PC-9 (cell line): ENCODE results near the gene GAS2L1. TPM values are rescaled to one million over a fixed set of nuclear protein-coding genes. Genes with fewer than 3 reads are reported as not detected.

ENCODE experiments used
- BruUV-seq: library from RNA; stranded (reverse); fragments of 400-500 nt; replicated peaks from 2 replicates; lab custom pipeline; 2021; lab: Mats Ljungman, UMichigan
- CTCF ChIA-PET: fragments of 300-600 bp; sonication (Branson Sonifier 250); formaldehyde crosslinking; loops from one replicate; lab custom pipeline; 2022; ENCODE audit warnings: antibody characterized with exemption; lab: Charles Lee
- POLR2A ChIA-PET: fragments of 300-600 bp; sonication (Branson Sonifier 250); formaldehyde crosslinking; loops from one replicate; lab custom pipeline; 2022; ENCODE audit warnings: antibody characterized with exemption; ENCODE audit not compliant: unreplicated experiment; lab: Charles Lee
- DNase-seq, 2 experiments: peaks; one replicate each; pipeline versions ENCODE4 v3.0.0 to v3.0.0-alpha.2; 2015 to 2022; ENCODE audit warnings: mixed read lengths in 1 of 2
- H2AFZ ChIP-seq: fragments of 200-600 bp; sonication (generic); 2 replicates; pipeline ENCODE4 v1.8.1; 2017; ENCODE audit warnings: antibody characterized with exemption
- H3F3A ChIP-seq: fragments of 200-600 bp; sonication (generic); 2 replicates; pipeline ENCODE4 v1.8.1; 2017; ENCODE audit warnings: antibody characterized with exemption, mild to moderate bottlenecking, low read depth; ENCODE audit not compliant: insufficient read depth
- H3K27ac ChIP-seq: fragments of 200-600 bp; sonication (generic); 2 replicates; pipeline ENCODE4 v1.6.1; 2016; ENCODE audit warnings: mixed run types
- H3K27me3 ChIP-seq: fragments of 200-600 bp; sonication (generic); 2 replicates; pipeline ENCODE4 v1.6.1; 2016; ENCODE audit warnings: low read depth, mixed run types; ENCODE audit not compliant: insufficient read depth
- H3K36me3 ChIP-seq: fragments of 200-600 bp; sonication (generic); 2 replicates; pipeline ENCODE4 v1.6.1; 2016; ENCODE audit warnings: low read depth, mixed run types
- H3K4me1 ChIP-seq: fragments of 200-600 bp; sonication (generic); replicated peaks from 2 replicates; pipeline ENCODE4 v1.6.1; 2016; ENCODE audit warnings: mixed run types; ENCODE audit not compliant: insufficient read depth
- H3K4me2 ChIP-seq: fragments of 200-600 bp; sonication (generic); 2 replicates; pipeline ENCODE4 v1.6.1; 2017; ENCODE audit warnings: mixed run types
- H3K4me3 ChIP-seq: fragments of 200-600 bp; sonication (generic); 2 replicates; pipeline ENCODE4 v1.6.1; 2016; ENCODE audit warnings: mixed run types
- H3K79me2 ChIP-seq: fragments of 200-600 bp; sonication (generic); 2 replicates; pipeline ENCODE4 v1.6.1; 2017; ENCODE audit warnings: low read depth, mixed run types
- H3K9me2 ChIP-seq: fragments of 200-600 bp; sonication (generic); 2 replicates; pipeline ENCODE4 v1.8.1; 2017; ENCODE audit warnings: mild to moderate bottlenecking; ENCODE audit not compliant: insufficient read depth
- H3K9me3 ChIP-seq: fragments of 200-600 bp; sonication (generic); 2 replicates; pipeline ENCODE4 v1.8.1; 2016; ENCODE audit warnings: low read depth; ENCODE audit not compliant: insufficient read depth
- H4K20me1 ChIP-seq: fragments of 200-600 bp; sonication (generic); 2 replicates; pipeline ENCODE4 v1.8.1; 2017; ENCODE audit not compliant: insufficient read depth
- CTCF ChIP-seq: fragments of 200-600 bp; sonication (generic); conservative IDR thresholded peaks from 2 replicates; pipeline ENCODE4 v1.6.1; 2017; ENCODE audit warnings: mixed run types, antibody characterized with exemption, mild to moderate bottlenecking, moderate library complexity
- EZH2 ChIP-seq: fragments of 200-600 bp; sonication (generic); IDR thresholded peaks from 2 replicates; pipeline ENCODE4 v1.8.0; 2017; ENCODE audit warnings: antibody characterized with exemption, low read depth
- intact Hi-C: fragments of 100-400 bp; cut with micrococcal nuclease; formaldehyde crosslinking; loops from one replicate; pipeline ENCODE4 v1.10.0; 2022; ENCODE audit not compliant: unreplicated experiment
- total RNA-seq: library from RNA; stranded (reverse); gene quantifications from 2 replicates; pipeline ENCODE4 v1.2.3, GENCODE V29; 2021

The GAS2L1 gene
- total RNA-seq, 1 experiment from 2014 or later = 15.2 TPM

GRCh38 chr22:29268511-29269229, 37.8 kb upstream of the GAS2L1 start:
- Histone ChIP-seq H3K36me3 (peaks cover 48% of the 10 kb centered on the region), H3F3A (peaks cover 28% of the 10 kb centered on the region), H3K4me1 (peaks cover 32% of the 10 kb centered on the region), H3K4me2 (peak overlapping the region; percentile 99), H3K27ac (peak overlapping the region; percentile 94), H4K20me1 (peaks cover 49% of the 10 kb centered on the region), H2AFZ (peak overlapping the region; percentile 82; the same call in 1 of the 2 replicates), H3K4me3 (peak overlapping the region; percentile 88), H3K9me3 (no peaks in the 10 kb centered on the region), H3K27me3 (no peaks in the 10 kb centered on the region), H3K9me2 (no peaks in the 10 kb centered on the region), H3K79me2 (peaks cover 76% of the 10 kb centered on the region)
- no TSS peak for BruUV-seq
- TF ChIP-seq CTCF (no peak), EZH2 (no peak)
- ChIA-PET CTCF (no interaction called here), POLR2A (interaction anchor here (0.6 to 0.7 kb wide), 2 partner anchors 366 to 440 kb away, joined by 3 to 4 read pairs; no protein-coding TSS in a partner anchor)
- peak; percentile 32 to 51 for DNase-seq
- intact Hi-C loops = no loop called here

GRCh38 chr22:29269230-29269604, 37.2 kb upstream of the GAS2L1 start:
- TF ChIP-seq EZH2 (no peak), CTCF (no peak)
- Histone ChIP-seq H3K4me1 (peaks cover 32% of the 10 kb centered on the region), H3K9me3 (no peaks in the 10 kb centered on the region), H2AFZ (no peak overlapping the region), H3F3A (peaks cover 33% of the 10 kb centered on the region), H3K79me2 (peaks cover 82% of the 10 kb centered on the region), H3K27me3 (no peaks in the 10 kb centered on the region), H3K27ac (peak overlapping the region; percentile 94), H3K9me2 (no peaks in the 10 kb centered on the region), H4K20me1 (peaks cover 54% of the 10 kb centered on the region), H3K36me3 (peaks cover 53% of the 10 kb centered on the region), H3K4me2 (peak overlapping the region; percentile 99), H3K4me3 (peak overlapping the region; percentile 88)
- ChIA-PET CTCF (no interaction called here), POLR2A (no interaction called here)
- TSS peak; percentile 40 for BruUV-seq
- no peak for DNase-seq
- intact Hi-C loops = no loop called here

- Histone ChIP-seq H3K4me3 (peak overlapping the region; percentile 88), H3K4me2 (peak overlapping the region; percentile 99), H3K9me3 (no peaks in the 10 kb centered on the region), H3K79me2 (peaks cover 88% of the 10 kb centered on the region), H4K20me1 (peaks cover 61% of the 10 kb centered on the region), H3K4me1 (peaks cover 32% of the 10 kb centered on the region), H3F3A (peaks cover 40% of the 10 kb centered on the region), H3K36me3 (peaks cover 58% of the 10 kb centered on the region), H3K27me3 (no peaks in the 10 kb centered on the region), H3K9me2 (no peaks in the 10 kb centered on the region), H2AFZ (no peak overlapping the region), H3K27ac (peak overlapping the region; percentile 94)
- intact Hi-C loops = no loop called here
- CTCF ChIA-PET = no interaction called here
- no peak for TF ChIP-seq CTCF
- no peak for TF ChIP-seq EZH2
- POLR2A ChIA-PET = interaction anchor here (0.5 kb wide), 1 partner anchor 1578 kb away, joined by 3 read pairs; no protein-coding TSS in a partner anchor
- no peak for DNase-seq
- no TSS peak for BruUV-seq
These were observed 36.5 kb upstream of the GAS2L1 start for GRCh38 chr22:29269731-29270474.
